SK-N-SH treated with all-trans-retinoic acid at 6 μM for 48 hours (cell line): ENCODE data around the gene CCDC40.

ENCODE experiments used
- ATAC-seq: fragments of 200-7000 bp; cut with Tn5 transposase; 3 replicates; pipeline ENCODE4 v1.9.1; 2020; ENCODE audit warnings: mild to moderate bottlenecking, moderate library complexity
- ARNTL ChIP-seq: fragments of 450-650 bp; formaldehyde crosslinking; IDR thresholded peaks from 2 replicates; pipeline ENCODE4 v1.5.0; 2020; ENCODE audit warnings: low read depth, mild to moderate bottlenecking, moderate library complexity, borderline replicate concordance
- CREB5 ChIP-seq: fragments of 250-450 bp; sonication (Bioruptor Pico); IDR thresholded peaks from 2 replicates; pipeline ENCODE4 v1.5.1; 2020; ENCODE audit warnings: low read depth, mild to moderate bottlenecking, moderate library complexity
- CSDC2 ChIP-seq: fragments of 250-450 bp; sonication (Bioruptor Pico); IDR thresholded peaks from 2 replicates; pipeline ENCODE4 v1.5.0; 2020; ENCODE audit warnings: mild to moderate bottlenecking, moderate library complexity
- GLIS3 ChIP-seq: fragments of 250-450 bp; sonication (Bioruptor Pico); IDR thresholded peaks from 2 replicates; pipeline ENCODE4 v1.5.0; 2020; ENCODE audit warnings: mild to moderate bottlenecking, moderate library complexity
- ISL1 ChIP-seq: fragments of 250-450 bp; sonication (Bioruptor Pico); IDR thresholded peaks from 2 replicates; pipeline ENCODE4 v2.1.2; 2022; ENCODE audit warnings: mild to moderate bottlenecking, moderate library complexity
- OSR1 ChIP-seq: fragments of 250-450 bp; sonication (Bioruptor Pico); IDR thresholded peaks from 2 replicates; pipeline ENCODE4 v1.8.0; 2022; ENCODE audit warnings: moderate library complexity, mild to moderate bottlenecking, inconsistent platforms
- PATZ1 ChIP-seq: fragments of 250-450 bp; sonication (Bioruptor Pico); IDR thresholded peaks from 2 replicates; pipeline ENCODE4 v1.8.0; 2020; ENCODE audit warnings: mild to moderate bottlenecking, moderate library complexity, borderline replicate concordance
- POU6F1 ChIP-seq: fragments of 250-450 bp; sonication (Bioruptor Pico); IDR thresholded peaks from 2 replicates; pipeline ENCODE4 v1.8.0; 2021; ENCODE audit warnings: low read depth, mild to moderate bottlenecking, moderate library complexity, borderline replicate concordance
- PPARA ChIP-seq: fragments of 250-450 bp; sonication (Bioruptor Pico); IDR thresholded peaks from 2 replicates; pipeline ENCODE4 v1.5.0; 2020; ENCODE audit warnings: mild to moderate bottlenecking, borderline replicate concordance
- RARB ChIP-seq: fragments of 250-450 bp; sonication (Bioruptor Pico); IDR thresholded peaks from 2 replicates; pipeline ENCODE4 v1.8.0; 2021; ENCODE audit warnings: mild to moderate bottlenecking, moderate library complexity
- SNAI2 ChIP-seq: fragments of 250-450 bp; sonication (Bioruptor Pico); IDR thresholded peaks from 2 replicates; pipeline ENCODE4 v1.5.0; 2020; ENCODE audit warnings: mild to moderate bottlenecking, moderate library complexity
- TCF4 ChIP-seq: fragments of 250-450 bp; sonication (Bioruptor Pico); IDR thresholded peaks from 2 replicates; pipeline ENCODE4 v1.8.0; 2021; ENCODE audit warnings: mild to moderate bottlenecking, moderate library complexity, borderline replicate concordance
- TOX ChIP-seq: fragments of 250-450 bp; sonication (Bioruptor Pico); IDR thresholded peaks from 2 replicates; pipeline ENCODE4 v1.8.0; 2021; ENCODE audit warnings: mild to moderate bottlenecking, moderate library complexity, borderline replicate concordance
- TSHZ2 ChIP-seq: fragments of 250-450 bp; sonication (Bioruptor Pico); IDR thresholded peaks from 2 replicates; pipeline ENCODE4 v1.5.0; 2020; ENCODE audit warnings: mild to moderate bottlenecking, moderate library complexity
- ZC3H10 ChIP-seq: fragments of 250-450 bp; sonication (Bioruptor Pico); IDR thresholded peaks from 2 replicates; pipeline ENCODE4 v1.5.1; 2021; ENCODE audit warnings: mild to moderate bottlenecking, moderate library complexity
- ZFP3 ChIP-seq: fragments of 250-450 bp; sonication (Bioruptor Pico); IDR thresholded peaks from 2 replicates; pipeline ENCODE4 v1.5.0; 2020; ENCODE audit warnings: mild to moderate bottlenecking, moderate library complexity
- ZFP30 ChIP-seq: fragments of 450-650 bp; formaldehyde crosslinking; IDR thresholded peaks from 2 replicates; pipeline ENCODE4 v1.5.0; 2022; ENCODE audit warnings: mild to moderate bottlenecking, moderate library complexity
- ZNF565 ChIP-seq: fragments of 450-650 bp; formaldehyde crosslinking; conservative IDR thresholded peaks from 2 replicates; pipeline ENCODE4 v1.5.0; 2020; ENCODE audit warnings: low read depth, mild to moderate bottlenecking, moderate library complexity
- ZNF70 ChIP-seq: fragments of 450-650 bp; formaldehyde crosslinking; IDR thresholded peaks from 2 replicates; pipeline ENCODE4 v1.5.0; 2020; ENCODE audit warnings: mild to moderate bottlenecking, moderate library complexity

The CCDC40 gene

GRCh38 chr17:80113033-80113484 is 76.6 kb downstream of the CCDC40 start:
- no peak for ATAC-seq

GRCh38 chr17:80114758-80115157 is 78.3 kb downstream of the CCDC40 start:
- TF ChIP-seq TOX (CRISPR knock-in tag) (no peak), RARB (no peak), ISL1 (no peak), CSDC2 (CRISPR knock-in tag) (no peak), ZNF565 (CRISPR knock-in tag) (no peak), ARNTL (CRISPR knock-in tag) (no peak), PATZ1 (CRISPR knock-in tag) (no peak), ZC3H10 (CRISPR knock-in tag) (no peak), CREB5 (CRISPR knock-in tag) (no peak), ZFP30 (no peak), POU6F1 (no peak), OSR1 (no peak), GLIS3 (CRISPR knock-in tag) (no peak)
- ATAC-seq: no peak

More at GRCh38 chr17:80113033-80113484, 76.6 kb downstream of the CCDC40 start:
- TF ChIP-seq ZC3H10 (CRISPR knock-in tag) (no peak), ZNF70 (CRISPR knock-in tag) (no peak), SNAI2 (CRISPR knock-in tag) (no peak), POU6F1 (no peak), PATZ1 (CRISPR knock-in tag) (no peak), TCF4 (CRISPR knock-in tag) (no peak), ZFP3 (CRISPR knock-in tag) (no peak), CSDC2 (CRISPR knock-in tag) (no peak), ISL1 (no peak), OSR1 (no peak), ARNTL (CRISPR knock-in tag) (no peak), TSHZ2 (no peak), ZNF565 (CRISPR knock-in tag) (no peak), PPARA (no peak), RARB (no peak)
- TF ChIP-seq, all 23 proteins: peak for 0

GRCh38 chr17:80115159-80115558 is 78.7 kb downstream of the CCDC40 start:
- no peak for TF ChIP-seq CSDC2 (CRISPR knock-in tag)
- no peak for ATAC-seq
